Ishikawa (cell line): Measurements from ENCODE around the gene NHS.

Experiments
- CEBPB ChIP-seq: IDR thresholded peaks from 2 replicates; pipeline ENCODE4 v1.6.1; 2012
- CREB1 ChIP-seq: IDR thresholded peaks from 2 replicates; pipeline ENCODE4 v1.6.1; 2012; ENCODE audit warnings: low read depth
- EGR1 ChIP-seq: IDR thresholded peaks from 2 replicates; pipeline ENCODE4 v1.6.1; 2012
- EP300 ChIP-seq: IDR thresholded peaks from 2 replicates; pipeline ENCODE4 v1.6.1; 2012; ENCODE audit warnings: borderline replicate concordance
- FOXM1 ChIP-seq: IDR thresholded peaks from 2 replicates; pipeline ENCODE4 v1.6.1; 2012; ENCODE audit warnings: low read depth, borderline replicate concordance
- MAX ChIP-seq: IDR thresholded peaks from 2 replicates; pipeline ENCODE4 v1.6.1; 2012
- NFIC ChIP-seq: IDR thresholded peaks from 2 replicates; pipeline ENCODE4 v1.6.1; 2012
- RAD21 ChIP-seq: IDR thresholded peaks from 2 replicates; pipeline ENCODE4 v1.6.1; 2012; ENCODE audit warnings: low read depth
- REST ChIP-seq: IDR thresholded peaks from 2 replicates; pipeline ENCODE4 v1.6.1; 2012; ENCODE audit warnings: low read depth, mild to moderate bottlenecking
- TAF1 ChIP-seq: IDR thresholded peaks from 2 replicates; pipeline ENCODE4 v1.6.1; 2012; ENCODE audit warnings: low read depth, mild to moderate bottlenecking
- TCF12 ChIP-seq: IDR thresholded peaks from 2 replicates; pipeline ENCODE4 v1.6.1; 2012; ENCODE audit warnings: low read depth
- TEAD4 ChIP-seq: IDR thresholded peaks from 2 replicates; pipeline ENCODE4 v1.6.1; 2012
- USF1 ChIP-seq: IDR thresholded peaks from 2 replicates; pipeline ENCODE4 v1.6.1; 2012
- YY1 ChIP-seq: IDR thresholded peaks from 2 replicates; pipeline ENCODE4 v1.6.1; 2012; ENCODE audit warnings: low read depth
- ZBTB7A ChIP-seq: IDR thresholded peaks from 2 replicates; pipeline ENCODE4 v1.6.1; 2012; ENCODE audit warnings: low read depth

Gene NHS

GRCh38 chrX:17637235-17637634 lies 262.2 kb downstream of the NHS start:
- no peak for TF ChIP-seq ZBTB7A

- TF ChIP-seq CREB1 (no peak), MAX (no peak), EP300 (no peak), ZBTB7A (no peak), EGR1 (no peak), NFIC (no peak)
Measured at GRCh38 chrX:17638731-17639130, 263.7 kb downstream of the NHS start.

- no peak for TF ChIP-seq YY1
- no peak for TF ChIP-seq TEAD4
- no peak for TF ChIP-seq FOXM1
- no peak for TF ChIP-seq EGR1
- TF ChIP-seq CEBPB, result no peak
- no peak for TF ChIP-seq TAF1
Measured at GRCh38 chrX:17642891-17643290, 267.9 kb downstream of the NHS start.

- TF ChIP-seq REST (no peak), MAX (no peak), CREB1 (no peak), RAD21 (no peak), FOXM1 (no peak), USF1 (no peak), EGR1 (no peak), TAF1 (no peak), CEBPB (no peak), NFIC (no peak), YY1 (no peak), ZBTB7A (no peak), TCF12 (no peak), EP300 (no peak), TEAD4 (no peak)
Measured at GRCh38 chrX:17643528-17643927, 268.5 kb downstream of the NHS start.

- no peak for TF ChIP-seq YY1
- TF ChIP-seq RAD21, result no peak
- TF ChIP-seq EGR1, result no peak
- TF ChIP-seq FOXM1, result no peak
- TF ChIP-seq TAF1, result no peak
- TF ChIP-seq ZBTB7A, result no peak
- no peak for TF ChIP-seq REST
- no peak for TF ChIP-seq NFIC
- no peak for TF ChIP-seq TEAD4
- TF ChIP-seq TCF12, result no peak
- no peak for TF ChIP-seq USF1
- no peak for TF ChIP-seq CREB1
- TF ChIP-seq CEBPB, result no peak
Measured at GRCh38 chrX:17644001-17644400, 269.0 kb downstream of the NHS start.

- TF ChIP-seq FOXM1 (no peak), REST (no peak), TCF12 (no peak), TAF1 (no peak), EGR1 (no peak), EP300 (no peak), YY1 (no peak), RAD21 (no peak), NFIC (no peak), TEAD4 (no peak), CREB1 (no peak), MAX (no peak)
Measured at GRCh38 chrX:17654116-17654515, 279.1 kb downstream of the NHS start.
